GM12872 (cell line): ENCODE results near the gene DBH.

ENCODE experiments used
- CTCF ChIP-seq: IDR thresholded peaks from 3 replicates; pipeline ENCODE4 v1.5.1; 2011; ENCODE audit warnings: low read depth, mild to moderate bottlenecking, low read length, moderate library complexity; ENCODE audit not compliant: insufficient read depth

The DBH gene

GRCh38 chr9:133600739-133601138, 35.4 kb upstream of the DBH start:
- no peak for TF ChIP-seq CTCF

GRCh38 chr9:133601746-133602145, 34.4 kb upstream of the DBH start:
- TF ChIP-seq CTCF = no peak

- TF ChIP-seq CTCF = no peak
Measured at GRCh38 chr9:133602277-133602676, 33.9 kb upstream of the DBH start.

- TF ChIP-seq CTCF = no peak
Measured at GRCh38 chr9:133603135-133603927, 32.8 kb upstream of the DBH start.

GRCh38 chr9:133604214-133604613, 31.9 kb upstream of the DBH start:
- no peak for TF ChIP-seq CTCF

GRCh38 chr9:133604856-133605255, 31.3 kb upstream of the DBH start:
- no peak for TF ChIP-seq CTCF

- no peak for TF ChIP-seq CTCF
Measured at GRCh38 chr9:133605446-133605845, 30.7 kb upstream of the DBH start.
